GM12878 (cell line): Measurements from ENCODE around the gene SF3A1. TPM values are rescaled to one million over a fixed set of nuclear protein-coding genes. Genes with fewer than 3 reads are reported as not detected.

Experiments used
- BCLAF1 ChIP-seq: fragments of 450-650 bp; IDR thresholded peaks from 2 replicates; pipeline ENCODE4 v1.6.1; 2017; ENCODE audit warnings: antibody characterized with exemption, mild to moderate bottlenecking, moderate library complexity
- CBX3 ChIP-seq: fragments of 200-600 bp; sonication (generic); IDR thresholded peaks from 2 replicates; pipeline ENCODE4 v1.6.1; 2016; ENCODE audit warnings: low read depth, borderline replicate concordance
- E4F1 ChIP-seq: fragments of 450-650 bp; IDR thresholded peaks from 2 replicates; pipeline ENCODE4 v1.6.1; 2018; ENCODE audit warnings: borderline replicate concordance, mild to moderate bottlenecking; ENCODE audit not compliant: partially characterized antibody
- EGR1 ChIP-seq, 2 experiments: IDR thresholded peaks; 1 replicate in 1 of 2; 2 replicates in 1 of 2; pipeline ENCODE4 v1.6.1; 2011 to 2012; ENCODE audit warnings: low read depth in 2 of 2, low read length in 2 of 2, borderline replicate concordance in 1 of 2, mild to moderate bottlenecking in 1 of 2, moderate library complexity in 1 of 2
- EP300 ChIP-seq, 2 experiments: fragments of 150-350 bp in 1 of 2; IDR thresholded peaks; 2 replicates each; pipeline ENCODE4 v1.6.1; 2011 to 2012; ENCODE audit warnings: low read depth in 2 of 2, low read length in 2 of 2, borderline replicate concordance in 1 of 2, improper control_type of control experiment in 1 of 2, inconsistent platforms in 1 of 2; ENCODE audit not compliant: control insufficient read depth in 1 of 2
- LARP7 ChIP-seq: fragments of 450-650 bp; IDR thresholded peaks from 2 replicates; pipeline ENCODE4 v1.6.1; 2017; ENCODE audit warnings: mild to moderate bottlenecking
- MXI1 ChIP-seq: fragments of 150-350 bp; IDR thresholded peaks from 2 replicates; pipeline ENCODE4 v1.6.1; 2011; ENCODE audit warnings: low read depth, mild to moderate bottlenecking, inconsistent platforms, low read length, improper control_type of control experiment
- NR2C2 ChIP-seq: IDR thresholded peaks from 2 replicates; pipeline ENCODE4 v1.6.1; 2011; ENCODE audit warnings: borderline replicate concordance, low read depth; ENCODE audit not compliant: control insufficient read depth, insufficient read length
- NR2F1 ChIP-seq: fragments of 450-650 bp; conservative IDR thresholded peaks from 2 replicates; pipeline ENCODE4 v1.6.1; 2017; ENCODE audit warnings: mild to moderate bottlenecking
- PAX8 ChIP-seq: fragments of 450-650 bp; IDR thresholded peaks from 2 replicates; pipeline ENCODE4 v1.6.1; 2017; ENCODE audit warnings: mild to moderate bottlenecking, moderate library complexity
- RB1 ChIP-seq: fragments of 450-650 bp; formaldehyde crosslinking; IDR thresholded peaks from 2 replicates; pipeline ENCODE4 v1.6.1; 2017; ENCODE audit warnings: mild to moderate bottlenecking, borderline replicate concordance
- SIX5 ChIP-seq: IDR thresholded peaks from 2 replicates; pipeline ENCODE4 v1.6.1; 2011; ENCODE audit warnings: mild to moderate bottlenecking, low read depth, low read length, moderate library complexity; ENCODE audit not compliant: severe bottlenecking
- SKIL ChIP-seq: fragments of 450-650 bp; IDR thresholded peaks from 2 replicates; pipeline ENCODE4 v1.6.1; 2017; ENCODE audit warnings: mild to moderate bottlenecking, low read depth, inconsistent platforms; ENCODE audit not compliant: poor library complexity, severe bottlenecking
- SP1 ChIP-seq: IDR thresholded peaks from one replicate; pipeline ENCODE4 v1.6.1; 2011; ENCODE audit warnings: low read depth, low read length
- TCF7 ChIP-seq: IDR thresholded peaks from 2 replicates; pipeline ENCODE4 v1.6.1; 2014; ENCODE audit warnings: antibody characterized with exemption, borderline replicate concordance
- ZBED1 ChIP-seq: IDR thresholded peaks from 2 replicates; pipeline ENCODE4 v1.6.1; 2016; ENCODE audit warnings: borderline replicate concordance
- polyA plus RNA-seq, 11 experiments: library from polyadenylated mRNA; depleted of rRNA in 4 of 11; unstranded in 6 of 11; stranded (reverse) in 5 of 11; fragments of >200 nt; fragmentation: Nextera tagmentation in 4 of 11; fragmentation: Illumina TruSeq in 1 of 11; extraction: Ambion mirVana in 4 of 11; extraction: Trizol in 1 of 11; gene quantifications; 1 replicate in 1 of 11; 2 replicates in 10 of 11; pipeline versions ENCODE4 v1.2.1 to v1.2.3, GENCODE V29; 2011 to 2016; ENCODE audit warnings: inconsistent platforms in 2 of 11, missing spikeins in 2 of 11, low read depth in 1 of 11
- total RNA-seq, 4 experiments: library from RNA; depleted of rRNA in 3 of 4; stranded (reverse); fragments of >200 nt in 3 of 4; fragmentation: Illumina TruSeq in 1 of 4; extraction: Trizol in 1 of 4; gene quantifications; 2 replicates each; pipeline versions ENCODE4 v1.2.1 to v1.2.3, GENCODE V29; 2013 to 2021
- TF ChIP-seq, protein P1 (sequence below): fragments of 450-650 bp; IDR thresholded peaks from 2 replicates; pipeline ENCODE4 v1.6.1; 2016; ENCODE audit warnings: mild to moderate bottlenecking, moderate library complexity, borderline replicate concordance

SF3A1 gene
- total and polyA plus RNA-seq, 10 of the 15 experiments (the other 5 are each of a cell fraction or from before 2014, with no cell fraction given): 10.4 to 239 (median 46.0) TPM

DNA sequence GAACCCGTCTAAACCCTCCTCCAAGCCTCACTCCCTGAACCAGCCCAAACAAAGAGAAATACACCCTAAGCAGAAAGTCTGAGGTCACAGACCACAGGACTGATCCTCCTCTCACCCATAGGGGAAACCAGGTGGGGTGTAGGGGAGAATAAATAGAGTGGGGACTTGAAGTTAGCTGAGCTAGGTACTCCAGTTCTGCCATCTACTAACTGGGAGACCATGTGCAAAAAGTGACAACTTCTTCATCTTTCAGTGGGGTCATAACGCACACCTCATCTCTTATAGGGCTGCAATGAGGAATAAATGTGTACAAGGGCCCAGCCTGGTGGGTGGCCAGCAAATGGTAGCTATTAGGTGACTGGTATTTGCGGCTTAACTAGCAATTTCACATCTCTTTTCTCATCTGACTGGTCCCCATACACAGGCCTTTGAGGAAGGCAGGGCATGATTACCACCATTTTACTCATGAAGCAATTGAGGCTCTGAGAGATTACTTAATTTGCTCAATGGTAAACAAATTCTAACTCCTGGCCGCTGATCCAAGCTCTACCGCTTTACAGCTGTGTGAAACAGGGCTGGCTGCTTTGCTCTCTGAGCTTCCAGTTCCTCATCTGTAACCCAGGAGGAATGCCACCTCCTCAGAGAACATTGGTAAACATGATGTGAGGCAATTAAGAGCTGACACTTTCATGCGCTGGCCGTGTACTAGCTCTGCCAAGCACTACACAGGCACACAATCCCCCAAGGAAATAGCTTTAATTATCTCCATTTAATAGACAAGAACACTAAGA lies 46.5 kb downstream of the SF3A1 start (continued):
- TF ChIP-seq E4F1: no peak
- TF ChIP-seq EP300 (IDR thresholded peaks at IDR 0.05; ENCODE audit: borderline replicate concordance in 1 of 2, control insufficient read depth in 1 of 2, low read depth in 2 of 2, low read length in 2 of 2): no peak; a peak in 1 of 4 replicates
- no peak for TF ChIP-seq CBX3
- TF ChIP-seq, protein P1, sequence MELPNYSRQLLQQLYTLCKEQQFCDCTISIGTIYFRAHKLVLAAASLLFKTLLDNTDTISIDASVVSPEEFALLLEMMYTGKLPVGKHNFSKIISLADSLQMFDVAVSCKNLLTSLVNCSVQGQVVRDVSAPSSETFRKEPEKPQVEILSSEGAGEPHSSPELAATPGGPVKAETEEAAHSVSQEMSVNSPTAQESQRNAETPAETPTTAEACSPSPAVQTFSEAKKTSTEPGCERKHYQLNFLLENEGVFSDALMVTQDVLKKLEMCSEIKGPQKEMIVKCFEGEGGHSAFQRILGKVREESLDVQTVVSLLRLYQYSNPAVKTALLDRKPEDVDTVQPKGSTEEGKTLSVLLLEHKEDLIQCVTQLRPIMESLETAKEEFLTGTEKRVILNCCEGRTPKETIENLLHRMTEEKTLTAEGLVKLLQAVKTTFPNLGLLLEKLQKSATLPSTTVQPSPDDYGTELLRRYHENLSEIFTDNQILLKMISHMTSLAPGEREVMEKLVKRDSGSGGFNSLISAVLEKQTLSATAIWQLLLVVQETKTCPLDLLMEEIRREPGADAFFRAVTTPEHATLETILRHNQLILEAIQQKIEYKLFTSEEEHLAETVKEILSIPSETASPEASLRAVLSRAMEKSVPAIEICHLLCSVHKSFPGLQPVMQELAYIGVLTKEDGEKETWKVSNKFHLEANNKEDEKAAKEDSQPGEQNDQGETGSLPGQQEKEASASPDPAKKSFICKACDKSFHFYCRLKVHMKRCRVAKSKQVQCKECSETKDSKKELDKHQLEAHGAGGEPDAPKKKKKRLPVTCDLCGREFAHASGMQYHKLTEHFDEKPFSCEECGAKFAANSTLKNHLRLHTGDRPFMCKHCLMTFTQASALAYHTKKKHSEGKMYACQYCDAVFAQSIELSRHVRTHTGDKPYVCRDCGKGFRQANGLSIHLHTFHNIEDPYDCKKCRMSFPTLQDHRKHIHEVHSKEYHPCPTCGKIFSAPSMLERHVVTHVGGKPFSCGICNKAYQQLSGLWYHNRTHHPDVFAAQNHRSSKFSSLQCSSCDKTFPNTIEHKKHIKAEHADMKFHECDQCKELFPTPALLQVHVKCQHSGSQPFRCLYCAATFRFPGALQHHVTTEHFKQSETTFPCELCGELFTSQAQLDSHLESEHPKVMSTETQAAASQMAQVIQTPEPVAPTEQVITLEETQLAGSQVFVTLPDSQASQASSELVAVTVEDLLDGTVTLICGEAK: no peak
- TF ChIP-seq SKIL: peak; percentile 72
- TF ChIP-seq NR2F1: no peak; the same call in 1 of the 2 replicates
- TF ChIP-seq LARP7: no peak
- TF ChIP-seq TCF7: no peak
- TF ChIP-seq PAX8: no peak
- TF ChIP-seq SIX5: no peak
- no peak for TF ChIP-seq SP1
- TF ChIP-seq NR2C2: no peak
- no peak for TF ChIP-seq EGR1 (IDR thresholded peaks at IDR 0.05; ENCODE audit: borderline replicate concordance in 1 of 2, low read depth in 2 of 2, low read length in 2 of 2)
- no peak for TF ChIP-seq BCLAF1
- peak; percentile 27; the same call in 1 of the 2 replicates for TF ChIP-seq MXI1
- TF ChIP-seq RB1: no peak
- TF ChIP-seq ZBED1: 0 out of 2 replicates have a peak, but pooled peaks have one; percentile 44
